Esophagus squamous epithelium (tissue), 4 donors: ENCODE data around the gene MOCOS.

Experiments used
- POLR2A ChIP-seq, 4 donors: fragments of 450-650 bp; IDR thresholded peaks; one replicate each; pipeline ENCODE4 v1.6.1; 2017; ENCODE audit warnings: antibody characterized with exemption in 4 of 4, mild to moderate bottlenecking in 4 of 4, moderate library complexity in 3 of 4
- TF ChIP-seq, protein P1 (sequence below), 6 experiments: fragments of 450-650 bp in 4 of 6; fragments of 200-600 bp in 2 of 6; sonication (generic) in 2 of 6; IDR thresholded peaks; one replicate each; pipeline ENCODE4 v1.5.1; 2016 to 2019; ENCODE audit warnings: antibody characterized with exemption in 6 of 6, mild to moderate bottlenecking in 4 of 6, moderate library complexity in 4 of 6

DNA sequence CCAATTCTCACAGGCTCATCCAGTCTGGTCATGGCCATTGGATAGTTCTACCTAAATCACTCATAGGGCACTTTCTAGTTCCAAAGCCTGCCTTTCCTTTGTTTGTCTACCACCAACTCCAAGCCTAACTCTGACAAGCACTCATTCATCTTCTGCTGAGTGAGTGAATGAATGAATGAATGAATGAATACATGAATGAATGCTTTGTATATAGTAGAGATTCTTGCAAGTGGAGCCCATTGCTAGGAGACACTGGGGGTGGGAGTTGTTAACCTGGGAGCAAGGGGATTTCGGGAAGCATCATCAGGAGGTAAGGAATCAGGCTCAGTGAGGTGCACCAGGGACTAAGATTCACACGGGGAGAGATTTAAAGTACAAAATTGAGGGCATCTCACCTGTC is 3.3 kb upstream of the MOCOS start:
- TF ChIP-seq, protein P1, sequence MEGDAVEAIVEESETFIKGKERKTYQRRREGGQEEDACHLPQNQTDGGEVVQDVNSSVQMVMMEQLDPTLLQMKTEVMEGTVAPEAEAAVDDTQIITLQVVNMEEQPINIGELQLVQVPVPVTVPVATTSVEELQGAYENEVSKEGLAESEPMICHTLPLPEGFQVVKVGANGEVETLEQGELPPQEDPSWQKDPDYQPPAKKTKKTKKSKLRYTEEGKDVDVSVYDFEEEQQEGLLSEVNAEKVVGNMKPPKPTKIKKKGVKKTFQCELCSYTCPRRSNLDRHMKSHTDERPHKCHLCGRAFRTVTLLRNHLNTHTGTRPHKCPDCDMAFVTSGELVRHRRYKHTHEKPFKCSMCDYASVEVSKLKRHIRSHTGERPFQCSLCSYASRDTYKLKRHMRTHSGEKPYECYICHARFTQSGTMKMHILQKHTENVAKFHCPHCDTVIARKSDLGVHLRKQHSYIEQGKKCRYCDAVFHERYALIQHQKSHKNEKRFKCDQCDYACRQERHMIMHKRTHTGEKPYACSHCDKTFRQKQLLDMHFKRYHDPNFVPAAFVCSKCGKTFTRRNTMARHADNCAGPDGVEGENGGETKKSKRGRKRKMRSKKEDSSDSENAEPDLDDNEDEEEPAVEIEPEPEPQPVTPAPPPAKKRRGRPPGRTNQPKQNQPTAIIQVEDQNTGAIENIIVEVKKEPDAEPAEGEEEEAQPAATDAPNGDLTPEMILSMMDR (IDR thresholded peaks at IDR 0.05): no peak
- TF ChIP-seq POLR2A (IDR thresholded peaks at IDR 0.05): no peak
